Left hindlimb (tissue), 1 donor: Measurements from ENCODE around the gene ATP13A3.
A peak's percentile ranks its signal among the peaks of the same experiment; 100 is the strongest.

Experiments
- DNase-seq: peaks from one replicate; pipeline ENCODE4 v3.0.0-alpha.2; 2018

ATP13A3 gene

GRCh38 chr3:194387276-194387675 is 99.5 kb downstream of the ATP13A3 start:
- no peak for DNase-seq

- DNase-seq, result no peak
Measured at GRCh38 chr3:194386648-194387047, 100.2 kb downstream of the ATP13A3 start.

GRCh38 chr3:194386066-194386465 is 100.7 kb downstream of the ATP13A3 start:
- no peak for DNase-seq

- DNase-seq, result no peak
Measured at GRCh38 chr3:194384569-194385001, 102.2 kb downstream of the ATP13A3 start.

- DNase-seq, result no peak
Measured at GRCh38 chr3:194384156-194384555, 102.6 kb downstream of the ATP13A3 start.

- DNase-seq, result no peak
Measured at GRCh38 chr3:194383276-194383940, 103.4 kb downstream of the ATP13A3 start.

- DNase-seq, result no peak
Measured at GRCh38 chr3:194382892-194383223, 103.9 kb downstream of the ATP13A3 start.

- no peak for DNase-seq
Measured at GRCh38 chr3:194382196-194382891, 104.5 kb downstream of the ATP13A3 start.

GRCh38 chr3:194381460-194381875 is 105.3 kb downstream of the ATP13A3 start:
- no peak for DNase-seq

GRCh38 chr3:194380326-194380725 is 106.5 kb downstream of the ATP13A3 start:
- no peak for DNase-seq

GRCh38 chr3:194379651-194380050 is 107.2 kb downstream of the ATP13A3 start:
- no peak for DNase-seq

- DNase-seq, result no peak
Measured at GRCh38 chr3:194379231-194379630, 107.6 kb downstream of the ATP13A3 start.

GRCh38 chr3:194377708-194378107 is 109.1 kb downstream of the ATP13A3 start:
- DNase-seq, result no peak

GRCh38 chr3:194376241-194376560 is 110.6 kb downstream of the ATP13A3 start:
- DNase-seq, result no peak

- no peak for DNase-seq
Measured at GRCh38 chr3:194375473-194376240, 111.1 kb downstream of the ATP13A3 start.

- no peak for DNase-seq
Measured at GRCh38 chr3:194374935-194375334, 111.9 kb downstream of the ATP13A3 start.

GRCh38 chr3:194373899-194374298 is 112.9 kb downstream of the ATP13A3 start:
- no peak for DNase-seq

GRCh38 chr3:194373028-194373427 is 113.8 kb downstream of the ATP13A3 start:
- no peak for DNase-seq

- DNase-seq, result no peak
Measured at GRCh38 chr3:194370753-194371152, 116.0 kb downstream of the ATP13A3 start.

- DNase-seq, result peak; percentile 51
Measured at GRCh38 chr3:194369522-194370279, 117.1 kb downstream of the ATP13A3 start, which contains the start of gene LRRC15. TSS of gene LRRC15 (minus strand) at chr3:194369743. CDS start at chr3:194361043, 8,700 bp downstream.

GRCh38 chr3:194368918-194369317 is 117.9 kb downstream of the ATP13A3 start:
- DNase-seq, result no peak

GRCh38 chr3:194367992-194368841 is 118.6 kb downstream of the ATP13A3 start:
- DNase-seq, result peak; percentile 71
